Glutamatergic neuron (in vitro differentiated cells): Measurements from ENCODE around the gene RPTOR. TPM values are rescaled to one million over a fixed set of nuclear protein-coding genes. Genes with fewer than 3 reads are reported as not detected.

Experiments
- DNase-seq: peaks from one replicate; pipeline ENCODE4 v3.0.0; 2022
- H3K27ac Mint-ChIP-seq: one replicate; pipeline ENCODE4 v1.8.0; 2020; ENCODE audit warnings: mild to moderate bottlenecking, mixed read lengths, inconsistent platforms; ENCODE audit not compliant: unreplicated experiment
- H3K27me3 Mint-ChIP-seq: one replicate; pipeline ENCODE4 v1.8.0; 2020; ENCODE audit warnings: mild to moderate bottlenecking, moderate library complexity, mixed read lengths, inconsistent platforms; ENCODE audit not compliant: unreplicated experiment
- H3K36me3 Mint-ChIP-seq: one replicate; pipeline ENCODE4 v1.8.0; 2020; ENCODE audit warnings: mild to moderate bottlenecking, mixed read lengths, inconsistent platforms; ENCODE audit not compliant: unreplicated experiment
- H3K4me1 Mint-ChIP-seq: one replicate; pipeline ENCODE4 v1.8.0; 2020; ENCODE audit warnings: mild to moderate bottlenecking, low read depth, mixed read lengths, inconsistent platforms; ENCODE audit not compliant: unreplicated experiment
- H3K4me3 Mint-ChIP-seq: one replicate; pipeline ENCODE4 v1.8.0; 2020; ENCODE audit warnings: mild to moderate bottlenecking, mixed read lengths, inconsistent platforms; ENCODE audit not compliant: unreplicated experiment
- H3K9me3 Mint-ChIP-seq: one replicate; pipeline ENCODE4 v1.8.0; 2020; ENCODE audit warnings: mild to moderate bottlenecking, moderate library complexity, mixed read lengths, inconsistent platforms; ENCODE audit not compliant: unreplicated experiment
- CTCF ChIP-seq: fragments of 200-600 bp; sonication (generic); IDR thresholded peaks from one replicate; pipeline ENCODE4 v1.5.0; 2021; ENCODE audit not compliant: partially characterized antibody, unreplicated experiment
- total RNA-seq: library from RNA; stranded (reverse); fragmentation: NEBNext Ultra II Directional; extraction: Animal tissue kit (Norgen Biotek cat#: 25700); gene quantifications from one replicate; pipeline ENCODE4 v1.2.1, GENCODE V29; 2021; ENCODE audit not compliant: unreplicated experiment

Gene RPTOR
- total RNA-seq, 1 donor from 2014 or later: 39.8 TPM

DNA sequence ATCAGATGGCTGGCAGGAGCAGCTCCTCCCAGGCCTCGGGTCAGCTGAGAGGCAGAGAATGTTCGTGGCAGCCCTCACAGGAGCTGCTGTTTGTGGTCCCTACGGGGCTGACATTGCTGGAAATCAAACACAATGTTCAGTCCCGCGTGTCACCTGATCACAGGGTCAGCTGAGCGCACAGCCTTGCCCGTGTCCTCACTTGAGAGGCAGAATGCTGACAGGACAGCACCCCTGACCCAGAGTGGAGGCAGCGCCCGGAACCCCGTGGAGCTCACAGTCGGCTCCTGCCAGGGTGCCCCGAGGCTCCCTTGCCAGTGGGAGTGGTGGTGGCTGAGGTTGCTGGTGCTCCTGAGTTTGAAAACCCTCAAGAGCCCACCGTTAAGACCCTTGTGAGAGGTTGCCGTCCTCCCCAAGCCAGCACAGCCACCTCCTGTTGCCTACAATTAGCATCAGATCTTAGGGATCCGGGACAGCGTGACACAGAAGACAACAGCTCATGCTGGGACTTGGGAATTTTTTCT, 443.4 kb downstream of the RPTOR start:
- Mint-ChIP-seq H3K36me3 (no peaks in the 10 kb centered on the region), H3K4me1 (peaks cover 6% of the 10 kb centered on the region), H3K27ac (no peak overlapping the region), H3K27me3 (peaks cover 4% of the 10 kb centered on the region), H3K9me3 (peaks cover 2% of the 10 kb centered on the region), H3K4me3 (peak overlapping the region; percentile 15)
- peak; percentile 55 for DNase-seq
- no peak for TF ChIP-seq CTCF

GRCh38 chr17:80989586-80989913, 444.9 kb downstream of the RPTOR start:
- no peak for TF ChIP-seq CTCF
- H3K27me3 Mint-ChIP-seq: peaks cover 2% of the 10 kb centered on the region
- peaks cover 4% of the 10 kb centered on the region for H3K4me1 Mint-ChIP-seq
- H3K27ac Mint-ChIP-seq: no peak overlapping the region
- no peaks in the 10 kb centered on the region for H3K36me3 Mint-ChIP-seq
- peaks cover 2% of the 10 kb centered on the region for H3K9me3 Mint-ChIP-seq
- no peak for DNase-seq
- H3K4me3 Mint-ChIP-seq: no peak overlapping the region

GRCh38 chr17:80990921-80991644, 446.4 kb downstream of the RPTOR start:
- no peak for DNase-seq
- H3K27ac Mint-ChIP-seq: no peak overlapping the region
- TF ChIP-seq CTCF: no peak
- peaks cover 4% of the 10 kb centered on the region for H3K4me1 Mint-ChIP-seq
- H3K4me3 Mint-ChIP-seq: peak overlapping the region; percentile 65
- no peaks in the 10 kb centered on the region for H3K36me3 Mint-ChIP-seq
- H3K9me3 Mint-ChIP-seq: no peaks in the 10 kb centered on the region
- H3K27me3 Mint-ChIP-seq: peaks cover 8% of the 10 kb centered on the region

DNA sequence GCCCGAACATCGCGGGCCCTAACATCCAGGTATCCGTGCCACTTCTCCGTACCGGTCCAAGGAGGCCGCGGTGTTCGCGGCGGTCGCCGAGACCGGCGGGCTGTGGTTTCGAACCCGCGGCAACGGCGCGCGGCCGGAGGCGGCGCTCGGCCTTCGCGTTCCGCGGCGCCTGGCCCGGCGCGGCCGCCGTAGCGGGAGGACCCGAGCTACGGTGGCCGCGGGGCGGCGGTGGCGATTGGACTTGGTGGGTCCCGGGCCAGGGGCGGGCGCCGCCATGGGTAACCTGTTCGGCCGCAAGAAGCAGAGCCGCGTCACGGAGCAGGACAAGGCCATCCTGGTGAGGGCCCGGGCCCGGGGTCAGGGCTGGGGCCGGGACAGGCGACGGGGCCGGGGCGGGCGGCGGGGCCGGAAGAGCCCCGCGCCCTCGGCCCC, 447.0 kb downstream of the RPTOR start, which contains the start of gene CHMP6:
CHMP6 (plus strand) TSS at position 197 of the 432 bp plus-strand sequence; CDS start at position 275, 78 bp downstream.
- Mint-ChIP-seq H3K27me3 (peaks cover 8% of the 10 kb centered on the region), H3K4me3 (peak within 1 kb of the TSS; percentile 76), H3K9me3 (no peaks in the 10 kb centered on the region), H3K36me3 (no peaks in the 10 kb centered on the region), H3K4me1 (peaks cover 4% of the 10 kb centered on the region), H3K27ac (peak within 1 kb of the TSS; percentile 81)
- DNase-seq: peak; percentile 82
- no peak for TF ChIP-seq CTCF

- Mint-ChIP-seq H3K27me3 (peaks cover 8% of the 10 kb centered on the region), H3K27ac (peak overlapping the region; percentile 81), H3K9me3 (no peaks in the 10 kb centered on the region), H3K4me3 (peak overlapping the region; percentile 76), H3K36me3 (no peaks in the 10 kb centered on the region), H3K4me1 (peaks cover 4% of the 10 kb centered on the region)
- peak; percentile 44 for DNase-seq
- TF ChIP-seq CTCF: no peak
Observed at GRCh38 chr17:80992077-80992947, 447.7 kb downstream of the RPTOR start.
